ENCODE measurements around the gene PTPRG. TPM values are rescaled to one million over a fixed set of nuclear protein-coding genes. Genes with fewer than 3 reads are reported as not detected.

PTPRG gene
- polyA plus RNA-seq, 3 donors: not detected

- intact Hi-C loops (cut with micrococcal nuclease): no loop called here
- no peaks in the 10 kb centered on the region for H3K36me3 Mint-ChIP-seq
- no peak for TF ChIP-seq CTCF (IDR thresholded peaks at IDR 0.05)
These were observed 610.8 kb downstream of the PTPRG start for GRCh38 chr3:62172199-62172598.

GRCh38 chr3:62173939-62174515 lies 612.7 kb downstream of the PTPRG start:
- Mint-ChIP-seq H3K4me3 (no peak overlapping the region), H3K9me3 (peaks cover 0 to 10% (median 2%) of the 10 kb centered on the region in 7 donors), H3K27me3 (ENCODE audit: low read depth in 3 of 3) (peaks cover 0 to 2% (median 0%) of the 10 kb centered on the region in 3 donors), H3K27ac (no peak overlapping the region), H3K4me1 (no peaks in the 10 kb centered on the region), H3K36me3 (no peaks in the 10 kb centered on the region)
- Histone ChIP-seq H3K27me3 (ENCODE audit: control insufficient read depth in 2 of 2, insufficient read depth in 2 of 2, low read length in 2 of 2) (no peaks in the 10 kb centered on the region), H3K4me1 (ENCODE audit: control insufficient read depth in 1 of 2, insufficient read depth in 2 of 2, low read length in 2 of 2) (no peaks in the 10 kb centered on the region), H2AFZ (ENCODE audit: insufficient read depth, low read depth, low read length, poor library complexity, severe bottlenecking) (no peak overlapping the region), H3K9me3 (replicated peaks in 1 of 2; ENCODE audit: control insufficient read depth in 1 of 2, insufficient read depth in 1 of 2, low read length in 2 of 2) (peaks cover 0 to 3% of the 10 kb centered on the region in 2 donors), H3K9ac (ENCODE audit: insufficient read depth, low read length, poor library complexity, severe bottlenecking) (no peak overlapping the region), H3K79me2 (ENCODE audit: insufficient read depth, low read length) (no peaks in the 10 kb centered on the region), H3K4me2 (replicated peaks; ENCODE audit: extremely low read depth, low read length, poor library complexity, severe bottlenecking) (no peak overlapping the region), H4K20me1 (ENCODE audit: insufficient read depth, low read length) (no peaks in the 10 kb centered on the region), H3K4me3 (replicated peaks in 1 of 3; ENCODE audit: low read depth in 2 of 3, low read length in 3 of 3) (no peak overlapping the region), H3K36me3 (replicated peaks in 1 of 2; ENCODE audit: control insufficient read depth in 1 of 2, insufficient read depth in 2 of 2, low read length in 2 of 2) (no peaks in the 10 kb centered on the region), H3K27ac (ENCODE audit: low read depth in 1 of 2, low read length in 2 of 2) (no peak overlapping the region)
- intact Hi-C loops (cut with micrococcal nuclease): no loop called here
- 90% methylated on average over 3 of the region's 7 CpGs for WGBS (ENCODE audit: insufficient coverage)
- no peak for DNase-seq
- no peak for TF ChIP-seq CTCF (IDR thresholded peaks at IDR 0.05)

More at GRCh38 chr3:62172199-62172598, 610.8 kb downstream of the PTPRG start:
- no CpG with 5 or more reads among the region's 1 CpG for WGBS (ENCODE audit: insufficient coverage)
- peaks cover 0 to 2% (median 0%) of the 10 kb centered on the region in 3 donors for H3K27me3 Mint-ChIP-seq (ENCODE audit: low read depth in 3 of 3)
- no peaks in the 10 kb centered on the region for H3K4me1 Mint-ChIP-seq
- no peaks in the 10 kb centered on the region for H3K36me3 ChIP-seq (replicated peaks in 1 of 2; ENCODE audit: control insufficient read depth in 1 of 2, insufficient read depth in 2 of 2, low read length in 2 of 2)
- H3K4me1 ChIP-seq (ENCODE audit: control insufficient read depth in 1 of 2, insufficient read depth in 2 of 2, low read length in 2 of 2): no peaks in the 10 kb centered on the region
- H3K4me3 ChIP-seq (replicated peaks in 1 of 3; ENCODE audit: low read depth in 2 of 3, low read length in 3 of 3): no peak overlapping the region
- no peaks in the 10 kb centered on the region for H3K79me2 ChIP-seq (ENCODE audit: insufficient read depth, low read length)
- H3K27ac ChIP-seq (ENCODE audit: low read depth in 1 of 2, low read length in 2 of 2): no peak overlapping the region
- H3K9ac ChIP-seq (ENCODE audit: insufficient read depth, low read length, poor library complexity, severe bottlenecking): no peak overlapping the region
- no peak overlapping the region for H3K27ac Mint-ChIP-seq
- no peak overlapping the region for H2AFZ ChIP-seq (ENCODE audit: insufficient read depth, low read depth, low read length, poor library complexity, severe bottlenecking)
- no peak overlapping the region for H3K4me3 Mint-ChIP-seq
- peaks cover 0 to 10% (median 3%) of the 10 kb centered on the region in 7 donors for H3K9me3 Mint-ChIP-seq
- H4K20me1 ChIP-seq (ENCODE audit: insufficient read depth, low read length): no peaks in the 10 kb centered on the region
- DNase-seq: no peak
- H3K27me3 ChIP-seq (ENCODE audit: control insufficient read depth in 2 of 2, insufficient read depth in 2 of 2, low read length in 2 of 2): no peaks in the 10 kb centered on the region
- peaks cover 0 to 3% of the 10 kb centered on the region in 2 donors for H3K9me3 ChIP-seq (replicated peaks in 1 of 2; ENCODE audit: control insufficient read depth in 1 of 2, insufficient read depth in 1 of 2, low read length in 2 of 2)
- no peak overlapping the region for H3K4me2 ChIP-seq (replicated peaks; ENCODE audit: extremely low read depth, low read length, poor library complexity, severe bottlenecking)
